ENCODE data around the gene RANBP9.

RANBP9 gene

GRCh38 chr6:13710552-13711323 lies 897 bp downstream of the RANBP9 start:
- DNase-seq (ENCODE audit: low read depth, low spot score) = no peak

DNA sequence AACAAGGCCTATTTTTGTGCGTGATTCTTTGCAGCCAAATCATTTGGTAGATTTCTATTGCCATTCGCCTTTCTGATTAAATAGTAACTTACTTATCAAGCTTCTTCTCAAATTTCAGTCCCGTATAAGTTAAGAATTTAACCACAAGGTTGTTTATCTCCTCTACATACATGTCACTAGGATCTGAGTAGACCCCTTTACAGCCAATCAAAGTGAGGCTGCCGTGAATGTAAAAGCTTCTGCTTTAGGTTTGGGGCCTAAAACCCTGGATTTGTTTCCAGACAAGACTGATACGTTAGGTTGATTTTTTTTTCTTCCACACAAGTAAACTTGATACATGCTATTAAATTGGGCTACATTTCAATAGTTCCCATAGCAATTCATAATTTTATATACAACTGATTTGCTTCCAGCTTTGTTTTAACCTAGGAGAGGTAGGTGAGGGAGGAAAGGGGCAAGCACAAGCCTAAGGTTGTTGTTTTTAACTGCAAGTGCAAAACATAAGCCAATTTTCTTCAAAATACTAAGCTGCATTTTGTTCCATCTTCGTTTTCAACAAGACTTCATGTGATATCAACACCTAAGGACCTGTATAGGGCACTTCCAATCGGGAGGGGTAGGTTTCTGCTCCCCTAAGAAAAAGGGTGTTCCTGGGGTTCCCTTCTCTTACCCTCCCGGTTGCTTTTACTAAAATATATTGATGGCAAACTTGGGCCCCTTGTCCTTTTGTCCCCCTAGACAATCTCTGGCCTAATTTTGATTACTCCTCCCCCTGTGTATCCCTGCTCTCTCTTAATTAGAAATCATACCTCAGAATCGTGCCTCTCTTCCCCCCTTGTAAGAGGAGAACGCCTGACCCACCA lies 1.7 kb downstream of the RANBP9 start:
- DNase-seq (ENCODE audit: low read depth, low spot score) = no peak

DNA sequence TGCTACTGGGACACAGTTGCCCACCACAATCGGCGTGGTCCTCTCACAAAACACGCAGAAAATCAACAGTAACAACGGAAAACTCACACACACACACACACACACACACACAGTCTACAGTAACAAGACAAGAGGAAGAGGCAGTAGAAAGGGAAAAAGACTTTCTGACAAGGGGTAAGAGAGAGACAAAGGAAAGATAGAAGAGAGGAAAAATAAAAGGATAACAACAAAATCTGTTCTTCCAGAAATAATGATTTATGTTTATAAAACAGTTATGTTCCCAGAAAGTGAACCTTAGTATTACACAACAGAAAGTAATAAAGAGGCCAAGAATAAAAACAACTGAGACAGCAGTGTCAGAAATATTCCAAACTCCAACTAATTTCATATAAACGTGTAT lies 2.9 kb downstream of the RANBP9 start:
- no peak for DNase-seq (ENCODE audit: low read depth, low spot score)

- no peak for DNase-seq (ENCODE audit: low read depth, low spot score)
Observed at GRCh38 chr6:13703496-13703895, 8.1 kb downstream of the RANBP9 start.

DNA sequence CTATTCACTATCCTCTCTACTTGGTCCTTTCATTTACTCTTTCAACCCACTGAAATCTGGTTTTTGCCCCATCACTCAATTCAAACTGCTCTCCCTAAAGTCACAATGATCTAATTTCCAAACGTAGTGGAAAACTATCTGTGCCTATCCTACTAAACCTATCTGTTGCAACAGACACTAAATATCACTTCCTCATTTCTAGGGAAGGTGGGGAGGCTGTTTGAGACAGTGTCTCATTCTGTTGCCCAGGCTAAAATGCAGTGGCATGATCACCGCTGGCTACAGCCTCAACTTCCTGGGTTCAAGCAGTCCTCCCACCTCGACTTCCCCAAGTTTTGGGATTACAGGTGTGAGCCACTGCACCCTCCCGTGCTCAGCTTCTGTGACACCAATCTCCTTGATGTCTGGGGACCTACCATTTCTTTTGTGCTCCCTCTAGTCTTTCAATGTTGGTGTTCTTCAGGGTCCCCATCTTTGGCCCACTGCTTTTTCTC lies 8.8 kb downstream of the RANBP9 start:
- DNase-seq (ENCODE audit: low read depth, low spot score) = no peak

DNA sequence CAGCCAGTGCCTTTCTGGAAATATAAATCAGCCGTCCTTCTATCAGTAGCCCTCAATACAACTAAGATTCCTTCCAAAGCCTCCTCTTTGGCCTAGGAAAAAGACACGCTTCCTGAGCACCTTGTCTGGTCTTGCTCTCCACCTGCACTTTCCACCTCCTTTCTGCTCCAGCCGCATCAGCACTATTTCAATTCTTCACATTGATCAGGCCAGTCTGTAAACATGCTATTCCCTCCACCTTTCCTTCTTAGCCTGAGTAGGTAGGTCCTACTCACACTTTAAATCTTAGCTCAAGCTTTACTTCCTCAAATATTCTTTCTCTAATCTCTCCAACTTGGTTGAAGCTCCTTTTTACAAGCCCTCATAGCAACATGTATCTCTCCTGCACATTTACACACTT lies 11.4 kb downstream of the RANBP9 start:
- DNase-seq (ENCODE audit: low read depth, low spot score) = no peak

- no peak for DNase-seq (ENCODE audit: low read depth, low spot score)
Observed at GRCh38 chr6:13698715-13699114, 12.9 kb downstream of the RANBP9 start.

DNA sequence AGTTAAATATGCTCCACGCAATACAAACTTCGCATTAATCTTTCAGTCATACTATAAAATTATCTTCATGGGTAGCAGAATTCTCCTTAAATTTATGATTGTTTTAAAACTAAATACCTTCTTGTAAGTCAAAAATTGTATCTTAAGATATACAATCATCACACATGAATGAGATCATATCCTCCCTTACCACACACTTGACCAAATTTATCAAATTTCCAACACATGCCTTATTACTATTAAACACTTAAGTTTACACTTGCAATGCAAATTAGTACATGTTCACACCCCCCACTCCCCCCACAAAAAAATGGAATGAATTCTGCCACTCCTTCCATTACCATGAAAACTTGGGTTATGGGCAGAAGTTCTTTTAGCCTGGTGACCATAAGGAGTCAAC lies 13.8 kb downstream of the RANBP9 start:
- DNase-seq (ENCODE audit: low read depth, low spot score) = no peak

DNA sequence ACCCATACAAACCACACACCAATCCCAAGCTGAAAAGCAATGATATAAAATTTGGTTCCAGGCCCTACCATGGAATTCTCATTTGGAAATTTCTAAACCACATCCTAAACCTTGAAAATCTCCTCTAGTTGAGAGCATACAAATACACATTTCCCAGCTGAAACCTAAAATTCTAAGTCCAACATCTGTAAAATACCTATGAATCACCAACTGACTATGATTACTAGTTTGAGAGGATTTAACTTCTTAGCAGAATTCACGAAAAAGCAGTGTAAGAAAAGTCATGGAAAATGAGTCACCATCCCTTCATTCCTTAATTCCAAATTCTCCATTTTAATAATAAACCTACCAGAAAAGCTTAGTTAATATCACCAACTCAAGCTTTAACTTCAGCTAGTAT lies 15.4 kb downstream of the RANBP9 start:
- DNase-seq (ENCODE audit: low read depth, low spot score) = no peak

- DNase-seq (ENCODE audit: low read depth, low spot score) = no peak
Observed at GRCh38 chr6:13695252-13695651, 16.4 kb downstream of the RANBP9 start.

- DNase-seq (ENCODE audit: low read depth, low spot score) = no peak
Observed at GRCh38 chr6:13694562-13694961, 17.1 kb downstream of the RANBP9 start.

- no peak for DNase-seq (ENCODE audit: low read depth, low spot score)
Observed at GRCh38 chr6:13689511-13690256, 22.0 kb downstream of the RANBP9 start.

- DNase-seq (ENCODE audit: low read depth, low spot score) = no peak
Observed at GRCh38 chr6:13688692-13689196, 22.9 kb downstream of the RANBP9 start.

GRCh38 chr6:13687917-13688351 lies 23.7 kb downstream of the RANBP9 start:
- no peak for DNase-seq (ENCODE audit: low read depth, low spot score)

GRCh38 chr6:13684855-13685254 lies 26.8 kb downstream of the RANBP9 start:
- DNase-seq (ENCODE audit: low read depth, low spot score) = no peak

GRCh38 chr6:13683038-13683437 lies 28.6 kb downstream of the RANBP9 start:
- DNase-seq (ENCODE audit: low read depth, low spot score) = no peak

DNA sequence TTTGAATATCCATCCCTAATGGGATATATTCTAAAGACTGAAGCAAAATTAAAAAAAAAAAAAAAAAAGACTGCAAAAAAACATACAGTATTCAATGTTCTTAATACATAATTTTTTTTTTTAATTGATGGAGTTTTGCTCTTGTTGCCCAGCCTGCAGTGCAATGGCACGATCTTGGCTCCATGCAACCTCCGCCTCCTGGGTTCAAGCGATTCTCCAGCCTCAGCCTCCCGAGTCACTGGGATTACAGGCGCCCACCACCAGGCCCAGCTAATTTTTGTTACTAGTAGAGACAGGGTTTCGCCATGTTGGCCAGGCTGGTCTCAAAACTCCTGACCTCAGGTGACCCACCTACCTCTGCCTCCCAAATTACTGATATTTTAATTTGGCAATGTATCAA lies 29.3 kb downstream of the RANBP9 start:
- DNase-seq (ENCODE audit: low read depth, low spot score) = no peak

DNA sequence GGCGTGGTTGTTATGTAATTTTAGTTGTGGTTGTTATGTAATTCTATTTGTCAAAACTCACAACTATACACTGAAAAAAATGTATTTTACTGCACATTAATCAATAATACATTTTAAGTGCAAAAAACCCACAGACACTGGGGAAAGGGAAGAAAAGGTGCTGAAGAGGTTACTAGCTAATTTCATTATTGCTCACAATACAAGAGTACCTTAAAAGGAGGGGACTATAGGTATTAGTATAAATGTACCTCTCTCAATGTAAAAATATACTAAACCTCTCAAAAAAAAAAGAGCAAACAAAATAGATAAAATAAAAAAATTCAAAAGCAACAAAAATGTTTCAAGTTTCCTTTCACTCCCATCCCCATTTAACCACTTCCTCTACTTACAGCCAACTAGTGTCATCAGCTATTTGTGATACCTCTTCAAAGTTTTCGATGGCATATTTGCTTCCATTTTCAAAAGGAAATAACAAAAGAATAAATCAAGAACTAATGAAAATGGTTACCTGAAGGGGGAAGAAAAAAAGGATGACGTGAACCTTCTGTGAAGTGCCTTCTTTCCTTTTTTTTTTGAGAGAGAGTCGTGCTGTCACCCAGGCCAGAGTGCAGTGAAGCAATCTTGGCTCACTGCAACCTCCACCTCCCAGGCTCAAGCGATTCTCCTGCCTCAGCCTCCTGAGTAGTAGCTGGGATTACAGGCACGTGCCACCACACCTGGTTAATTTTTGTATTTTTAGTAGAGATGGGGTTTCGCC lies 30.2 kb downstream of the RANBP9 start:
- DNase-seq (ENCODE audit: low read depth, low spot score) = no peak

DNA sequence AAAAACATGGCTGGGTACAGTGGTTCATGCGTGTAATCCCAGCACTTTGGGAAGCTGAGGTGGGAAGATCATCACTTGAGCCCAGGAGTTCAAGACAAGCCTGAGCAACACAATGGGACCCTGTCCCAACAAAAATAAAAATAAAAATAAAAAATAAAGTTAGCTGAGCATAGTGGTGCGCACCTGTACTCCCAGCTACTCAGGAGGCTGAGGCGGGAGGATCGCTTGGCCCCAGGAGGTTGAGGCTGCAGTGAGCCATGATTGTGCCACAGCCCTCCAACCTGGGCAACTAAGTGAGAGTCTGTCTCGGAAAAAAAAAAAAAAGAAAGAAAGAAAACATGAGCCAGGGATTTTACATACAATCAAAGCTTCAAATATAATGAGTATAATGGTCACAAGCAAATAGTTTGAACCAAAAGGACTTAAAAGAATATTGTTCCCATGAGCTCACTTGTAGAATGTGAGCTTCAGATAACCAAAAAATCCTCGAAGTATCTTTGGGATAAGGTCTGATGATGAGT lies 31.1 kb downstream of the RANBP9 start:
- DNase-seq (ENCODE audit: low read depth, low spot score) = no peak

- no peak for DNase-seq (ENCODE audit: low read depth, low spot score)
Observed at GRCh38 chr6:13679996-13680395, 31.6 kb downstream of the RANBP9 start.

All from smooth muscle cell of the brain vasculature (primary cell).